ENCODE measurements around the gene PVR.
"Not testable (repeated sequence)": the region's sequence is repeated elsewhere in the genome, so short reads cannot be mapped to it uniquely, and the experiment has no call there.

Gene PVR

DNA sequence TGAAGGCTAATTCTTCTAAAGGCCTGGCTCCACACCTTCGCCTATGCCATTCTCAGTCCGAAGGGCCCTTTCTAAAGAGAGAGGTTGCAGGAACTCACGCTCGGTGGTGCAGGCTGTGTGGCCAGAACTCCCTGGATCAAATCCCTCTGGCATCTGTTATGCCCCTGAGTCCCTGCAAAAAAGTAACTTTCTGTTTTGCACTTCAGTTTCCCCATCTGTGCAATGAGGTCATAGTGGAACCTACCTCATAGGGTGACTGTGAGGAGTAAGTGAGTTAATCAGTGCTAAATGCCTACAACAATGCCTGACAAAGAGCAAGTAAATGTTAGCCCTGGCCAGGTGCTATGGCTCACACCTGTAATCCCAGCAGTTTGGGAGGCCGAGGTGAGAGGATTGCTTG, 23.0 kb upstream of the PVR start:
- no peak for DNase-seq

GRCh38 chr19:44621367-44621766, 22.3 kb upstream of the PVR start:
- DNase-seq = no peak

DNA sequence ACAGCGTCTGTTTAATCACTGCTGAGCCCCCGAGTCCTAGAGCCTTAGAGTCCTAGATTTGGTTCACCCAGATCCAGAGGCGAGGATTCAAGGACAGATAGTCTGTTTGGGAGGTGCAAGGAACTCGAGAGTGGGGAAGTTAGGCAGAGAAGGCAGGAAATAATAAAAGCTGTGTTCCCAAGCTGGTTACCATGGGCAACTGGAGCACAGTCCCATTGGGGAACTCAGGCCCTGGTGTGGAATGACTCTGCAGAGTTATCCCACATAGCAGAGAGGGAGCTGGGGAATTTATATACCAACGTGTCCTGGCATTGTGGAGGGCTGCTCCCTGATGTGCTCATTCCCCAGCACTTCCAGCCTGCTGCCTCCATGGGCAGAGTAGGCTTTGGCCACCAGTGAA, 20.6 kb upstream of the PVR start:
- no peak for DNase-seq

- no peak for DNase-seq
Observed at GRCh38 chr19:44623626-44624025, 20.1 kb upstream of the PVR start.

GRCh38 chr19:44624840-44625354, 18.8 kb upstream of the PVR start:
- DNase-seq = no peak

GRCh38 chr19:44625637-44626036, 18.1 kb upstream of the PVR start:
- not testable (repeated sequence) for DNase-seq

DNA sequence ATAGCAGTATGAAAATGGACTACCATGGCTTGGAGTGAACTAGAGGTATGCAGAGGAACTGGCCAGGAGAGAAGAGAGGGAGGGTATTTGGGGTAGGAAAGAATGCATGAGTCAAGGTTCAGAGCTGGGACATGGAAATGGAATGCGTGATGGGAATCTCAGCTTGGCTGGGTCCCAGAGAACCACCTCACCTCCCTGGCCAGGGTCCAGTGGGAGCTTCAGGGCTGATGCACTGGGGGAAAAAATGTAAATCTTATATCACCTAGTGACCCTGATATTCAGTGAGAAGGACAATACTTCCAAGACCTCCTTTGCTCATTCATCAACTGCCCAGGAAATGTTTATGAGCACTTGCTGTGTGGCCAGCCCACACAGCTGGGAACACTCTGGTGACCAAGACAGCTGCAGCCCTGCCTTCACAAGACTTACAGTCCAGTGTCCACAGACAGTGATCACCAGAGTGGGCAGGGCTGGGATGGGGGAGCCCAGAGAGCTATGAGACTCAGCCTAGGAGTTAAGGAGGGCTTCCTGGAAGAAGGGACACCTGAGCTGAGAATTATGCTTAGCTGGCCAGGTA, 17.6 kb upstream of the PVR start:
- no peak for DNase-seq

- no peak for DNase-seq
Observed at GRCh38 chr19:44627631-44628030, 16.1 kb upstream of the PVR start.

GRCh38 chr19:44628793-44629192, 14.9 kb upstream of the PVR start:
- DNase-seq = no peak

DNA sequence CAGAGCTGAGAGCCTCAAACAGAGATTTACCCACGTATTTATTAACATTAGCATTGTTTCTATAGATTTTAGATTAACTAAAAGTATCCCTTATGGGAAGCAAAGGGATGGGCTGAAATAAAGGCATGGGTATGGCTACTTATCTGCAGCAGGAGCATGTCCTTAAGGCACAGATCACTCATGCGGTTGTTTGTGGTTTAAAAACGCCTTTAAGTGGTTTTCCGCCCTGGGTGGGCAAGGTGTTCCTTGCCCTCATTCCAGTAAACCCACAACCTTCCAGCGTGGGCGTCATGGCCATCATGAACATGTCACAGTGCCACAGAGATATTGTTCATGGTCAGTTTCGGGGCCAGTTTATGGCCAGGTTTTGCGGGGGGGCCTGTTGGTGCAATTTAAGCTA, 12.1 kb upstream of the PVR start:
- not testable (repeated sequence) for DNase-seq

GRCh38 chr19:44634058-44634457, 9.7 kb upstream of the PVR start:
- DNase-seq = not testable (repeated sequence)

DNA sequence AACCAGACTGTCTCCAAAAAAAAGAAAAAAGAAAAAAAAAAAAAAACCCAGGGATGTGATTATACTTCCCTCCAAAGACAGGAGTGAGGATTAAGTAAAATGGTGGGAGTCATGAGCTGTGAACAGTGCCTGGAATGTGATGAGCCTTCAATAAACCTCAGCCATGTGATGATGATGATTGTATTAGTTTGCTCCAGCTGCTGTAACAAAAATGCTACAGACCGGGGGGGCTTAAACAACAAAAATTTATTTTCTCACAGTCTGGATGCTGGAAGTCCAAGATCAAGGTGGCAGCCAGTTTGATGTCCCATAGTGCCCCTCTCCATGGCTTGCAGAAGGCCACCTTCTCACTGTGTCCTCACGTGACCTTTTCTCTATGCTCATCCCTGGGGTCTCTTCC, 8.9 kb upstream of the PVR start:
- no peak for DNase-seq

- DNase-seq = no peak
Observed at GRCh38 chr19:44635581-44636438, 7.9 kb upstream of the PVR start.

- DNase-seq = no peak
Observed at GRCh38 chr19:44636439-44637389, 7.0 kb upstream of the PVR start.

DNA sequence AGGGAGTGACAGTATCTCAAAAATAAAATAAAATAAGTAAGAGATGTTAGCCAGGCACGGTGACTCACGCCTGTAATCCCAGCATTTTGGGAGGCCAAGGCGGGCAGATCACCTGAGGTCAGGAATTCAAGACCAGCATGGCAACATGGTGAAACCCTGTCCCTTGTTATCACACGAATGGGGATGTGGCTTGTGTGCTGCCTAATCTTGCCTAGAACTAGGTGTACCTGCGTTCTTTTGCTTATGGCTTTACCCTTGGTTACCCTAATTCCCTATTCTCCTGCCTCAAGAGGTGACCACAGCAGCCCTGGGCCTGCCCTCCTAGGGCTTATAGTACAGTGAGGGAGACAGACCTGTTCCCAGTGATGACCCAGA, 6.3 kb upstream of the PVR start:
- no peak for DNase-seq

DNA sequence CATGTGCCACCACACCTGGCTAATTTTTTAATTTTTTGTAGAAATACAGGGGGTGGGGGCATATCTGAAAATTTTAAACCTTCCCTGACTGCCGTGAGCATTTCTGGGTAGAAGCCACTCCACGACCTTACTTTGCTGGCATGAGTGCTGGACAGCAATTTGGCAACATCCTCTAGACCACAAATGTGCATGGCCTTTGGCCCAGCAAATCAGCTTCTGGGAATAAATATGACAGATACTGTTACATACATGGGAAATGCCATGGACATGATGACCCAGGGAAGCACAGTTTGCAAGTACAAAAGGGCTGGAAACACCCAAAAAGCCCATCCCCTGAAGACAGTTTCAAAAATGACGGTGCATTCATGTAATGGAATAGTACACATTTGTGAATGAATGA, 3.2 kb upstream of the PVR start:
- no peak for DNase-seq

DNA sequence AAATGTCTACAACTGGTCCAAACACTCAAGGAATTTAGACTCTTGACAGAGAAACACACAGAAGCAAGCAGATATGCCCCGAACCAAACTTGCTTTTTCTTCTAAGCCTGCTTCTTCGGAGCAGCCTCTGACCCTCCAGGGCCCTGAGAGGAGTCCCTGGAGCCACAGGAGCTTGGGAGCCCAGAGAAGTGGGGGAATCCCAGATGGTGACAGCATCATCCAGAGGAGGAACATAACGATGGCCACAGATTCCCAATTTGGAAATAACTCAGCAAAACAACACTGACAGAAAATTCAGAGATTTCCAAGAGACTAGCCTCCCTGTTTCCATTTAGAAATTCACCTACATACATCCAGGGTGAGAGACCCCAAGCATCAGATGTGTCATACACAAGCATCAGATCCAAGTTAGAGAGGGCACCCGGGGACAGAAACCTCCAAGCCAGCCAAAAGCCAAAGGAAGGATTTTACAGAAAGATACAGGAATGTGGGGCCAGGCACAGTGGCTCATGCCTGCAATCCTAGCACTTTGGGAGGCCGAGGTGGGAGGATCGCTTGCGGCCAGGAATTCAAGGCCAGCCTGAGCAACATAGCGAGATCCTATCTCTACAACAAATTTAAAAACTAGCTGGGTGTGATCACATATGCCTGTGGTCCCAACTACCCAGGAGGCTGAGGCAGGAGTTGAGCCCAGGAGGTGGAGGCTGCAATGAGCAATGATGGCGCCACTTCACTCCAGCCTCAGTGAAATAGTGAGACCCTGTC, 2.0 kb upstream of the PVR start:
- DNase-seq = no peak

GRCh38 chr19:44642377-44642776, 1.3 kb upstream of the PVR start:
- no peak for DNase-seq

- no peak for DNase-seq
Observed at GRCh38 chr19:44644402-44645016, 799 bp downstream of the PVR start.

GRCh38 chr19:44645407-44646048, 1.8 kb downstream of the PVR start:
- no peak for DNase-seq

DNA sequence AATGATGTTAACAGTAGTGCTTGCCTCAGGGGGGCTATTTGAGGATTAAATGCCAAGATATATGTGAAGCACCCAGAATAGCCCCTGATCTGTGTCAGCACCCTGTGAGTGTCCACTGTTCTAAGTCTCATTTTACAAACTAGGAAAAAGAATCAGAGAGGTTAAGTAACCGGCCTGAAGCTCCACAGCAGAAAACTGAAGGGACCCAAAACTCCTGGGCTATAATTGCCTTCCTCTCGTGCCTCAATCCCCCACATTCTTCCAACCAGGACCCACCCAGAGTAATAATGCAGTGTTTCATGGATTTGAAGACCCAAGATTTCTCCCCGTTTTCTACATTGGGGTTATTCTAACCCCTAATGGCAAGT, 2.3 kb downstream of the PVR start:
- DNase-seq = no peak

DNA sequence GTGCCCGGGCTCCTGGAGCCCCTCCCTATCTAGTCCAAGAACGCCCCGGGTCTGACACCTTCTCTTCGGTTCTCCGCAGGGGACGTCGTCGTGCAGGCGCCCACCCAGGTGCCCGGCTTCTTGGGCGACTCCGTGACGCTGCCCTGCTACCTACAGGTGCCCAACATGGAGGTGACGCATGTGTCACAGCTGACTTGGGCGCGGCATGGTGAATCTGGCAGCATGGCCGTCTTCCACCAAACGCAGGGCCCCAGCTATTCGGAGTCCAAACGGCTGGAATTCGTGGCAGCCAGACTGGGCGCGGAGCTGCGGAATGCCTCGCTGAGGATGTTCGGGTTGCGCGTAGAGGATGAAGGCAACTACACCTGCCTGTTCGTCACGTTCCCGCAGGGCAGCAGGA, 3.4 kb downstream of the PVR start:
- no peak for DNase-seq
